Sigmoid colon (tissue), 4 donors: ENCODE data around the gene IGF2R.

Experiments
- CTCF ChIP-seq, 4 experiments: fragments of 450-650 bp in 3 of 4; fragments of 200-600 bp in 1 of 4; IDR thresholded peaks; one replicate each; pipeline ENCODE4 v1.5.1; 2016 to 2019; ENCODE audit warnings: antibody characterized with exemption in 4 of 4, mild to moderate bottlenecking in 3 of 4, moderate library complexity in 2 of 4
- EP300 ChIP-seq, 4 donors: sonication (generic); formaldehyde crosslinking; IDR thresholded peaks; one replicate each; pipeline ENCODE4 v1.6.1; 2017; ENCODE audit warnings: antibody characterized with exemption in 4 of 4
- POLR2A ChIP-seq, 2 donors: fragments of 450-650 bp; IDR thresholded peaks; one replicate each; pipeline ENCODE4 v1.6.1; 2016; ENCODE audit warnings: antibody characterized with exemption in 2 of 2, mild to moderate bottlenecking in 2 of 2, moderate library complexity in 2 of 2
- POLR2AphosphoS5 ChIP-seq, 4 donors: sonication (generic); formaldehyde crosslinking; IDR thresholded peaks; one replicate each; pipeline ENCODE4 v1.6.1; 2017; ENCODE audit warnings: antibody characterized with exemption in 4 of 4

- no peak for TF ChIP-seq CTCF (IDR thresholded peaks at IDR 0.05)
- TF ChIP-seq EP300 (IDR thresholded peaks at IDR 0.05) = no peak
- no peak for TF ChIP-seq POLR2A (IDR thresholded peaks at IDR 0.05)
- no peak for TF ChIP-seq POLR2AphosphoS5 (IDR thresholded peaks at IDR 0.05)
Measured at GRCh38 chr6:160032538-160032937, 63.7 kb downstream of the IGF2R start.
